ENCODE measurements around the gene SH2D7.
"Not testable (repeated sequence)": the region's sequence is repeated elsewhere in the genome, so short reads cannot be mapped to it uniquely, and the experiment has no call there.

The SH2D7 gene

DNA sequence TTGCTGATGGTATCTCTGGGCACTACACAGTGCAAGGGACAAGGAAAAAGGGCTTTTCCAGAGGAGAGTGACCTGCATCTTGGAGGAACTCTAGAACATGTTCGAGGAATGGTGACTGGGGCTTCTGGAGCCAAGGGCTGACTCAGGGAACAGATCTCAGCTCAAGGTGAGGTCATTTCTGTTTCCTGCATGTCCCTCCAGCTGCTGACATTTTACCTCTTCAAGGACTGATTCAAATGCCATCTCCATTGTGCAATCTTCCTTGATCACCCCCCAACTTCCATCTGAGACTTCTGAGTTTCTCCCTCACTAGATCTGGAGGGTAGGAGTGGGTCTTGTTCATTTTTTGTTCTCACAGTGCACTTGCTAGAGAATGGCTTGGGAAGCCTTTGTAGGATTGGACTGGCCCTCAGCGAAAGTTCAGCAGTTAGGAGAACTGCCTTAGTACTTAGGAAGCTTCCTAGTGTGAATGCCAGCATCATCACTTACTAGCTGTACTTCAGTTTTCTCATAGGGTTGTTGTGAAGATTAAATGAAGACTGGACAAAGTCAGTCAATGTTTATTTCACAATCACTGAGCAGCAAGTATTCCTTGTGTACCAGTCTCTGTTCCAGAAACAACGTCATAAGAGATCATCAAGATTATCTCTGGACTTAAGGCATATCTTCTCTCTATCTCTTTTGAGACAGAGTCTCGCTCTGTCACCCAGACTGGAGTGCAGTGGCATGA, 54.2 kb downstream of the SH2D7 start:
- no peak for DNase-seq

DNA sequence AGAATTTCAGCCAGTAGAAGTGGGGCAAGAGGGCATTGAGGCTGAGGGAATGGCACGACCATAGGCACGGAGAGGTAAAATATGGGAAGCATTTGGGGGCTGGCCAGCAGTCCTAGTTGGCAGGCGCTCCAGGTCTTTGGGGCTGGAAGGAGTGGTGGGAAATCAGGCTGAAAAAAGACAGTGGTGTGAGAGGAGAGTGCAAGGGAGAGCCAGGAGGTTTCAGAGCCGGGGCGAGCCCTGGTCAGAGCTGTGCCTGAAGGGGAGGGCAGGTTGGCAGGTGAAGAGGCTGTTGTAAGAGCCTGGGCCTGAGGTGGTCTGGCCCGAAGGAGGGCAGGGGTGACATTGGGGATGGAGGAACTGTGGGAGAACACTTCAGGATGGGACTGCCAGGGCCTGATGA, 55.2 kb downstream of the SH2D7 start:
- no peak for DNase-seq

DNA sequence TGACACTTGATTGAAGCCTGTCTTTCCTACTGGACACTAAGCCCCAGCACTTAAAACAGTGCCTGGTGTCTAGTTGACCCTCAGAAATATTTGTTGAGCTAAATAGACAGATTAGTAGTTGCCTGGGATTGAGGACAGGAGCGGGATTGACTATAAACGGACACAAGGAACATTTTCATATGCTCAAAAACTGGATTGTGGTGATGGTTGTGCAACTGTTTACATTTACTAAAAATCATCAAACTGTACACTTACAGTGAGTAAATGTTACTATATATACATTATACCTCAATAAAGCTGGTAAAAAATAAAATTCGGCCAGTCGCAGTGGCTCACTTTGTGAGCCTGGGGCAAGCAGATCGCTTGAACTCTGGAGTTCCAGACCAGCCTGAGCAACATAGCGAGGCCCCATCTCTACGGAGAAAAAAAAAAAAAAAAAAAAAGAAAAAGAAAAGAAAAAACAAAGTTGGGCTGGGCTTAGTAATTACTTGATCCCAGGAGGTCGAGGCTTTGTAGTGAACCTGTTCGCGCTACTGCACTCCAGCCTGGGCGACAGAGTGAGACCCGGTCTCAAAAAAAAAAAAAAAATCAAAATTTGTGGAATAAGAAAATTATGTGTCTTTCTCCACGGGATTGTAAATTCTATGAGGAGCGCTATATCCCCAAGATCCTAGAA, 56.2 kb downstream of the SH2D7 start:
- DNase-seq: no peak

DNA sequence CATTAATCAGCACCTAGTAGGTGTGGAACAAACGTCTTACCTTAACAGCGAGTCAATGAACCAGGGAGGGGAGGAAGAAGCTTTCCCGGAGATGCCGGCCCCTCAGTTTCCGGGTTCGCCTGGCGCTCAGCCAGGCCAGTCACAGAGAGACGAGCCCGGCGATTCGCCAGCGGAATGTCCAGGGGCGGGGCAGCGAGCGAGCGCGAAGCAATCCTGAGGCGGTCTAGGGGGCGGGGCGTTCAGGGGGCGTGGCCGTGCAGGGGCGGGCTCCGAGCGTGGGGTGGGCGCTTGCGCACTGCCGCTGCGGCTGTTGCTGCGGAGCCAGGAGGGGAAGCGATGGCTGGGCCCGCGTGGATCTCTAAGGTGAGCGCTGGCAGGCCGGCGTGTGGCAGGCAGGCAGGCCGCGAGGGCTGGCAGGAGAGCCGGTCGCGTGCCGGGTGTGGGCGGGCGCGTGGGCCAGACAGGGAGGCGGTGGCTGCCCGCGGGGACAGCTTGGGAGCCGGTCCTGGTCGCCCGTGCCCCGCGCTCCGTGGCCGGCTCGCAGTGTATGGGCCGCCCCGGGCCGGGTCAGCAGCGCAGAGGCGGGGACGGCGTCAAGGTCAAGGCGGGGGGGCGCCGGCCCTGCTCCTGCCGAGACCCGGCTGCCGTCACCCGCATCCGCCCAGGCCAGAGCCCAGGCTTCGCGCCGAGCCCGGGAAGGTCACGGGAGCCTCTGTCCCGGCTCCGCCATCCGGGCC, 56.9 kb downstream of the SH2D7 start, which contains the start of gene IDH3A:
IDH3A (plus strand) TSS at position 295 of the 737 bp plus-strand sequence; CDS start at position 337, 42 bp downstream.
- DNase-seq: peak; percentile 57

DNA sequence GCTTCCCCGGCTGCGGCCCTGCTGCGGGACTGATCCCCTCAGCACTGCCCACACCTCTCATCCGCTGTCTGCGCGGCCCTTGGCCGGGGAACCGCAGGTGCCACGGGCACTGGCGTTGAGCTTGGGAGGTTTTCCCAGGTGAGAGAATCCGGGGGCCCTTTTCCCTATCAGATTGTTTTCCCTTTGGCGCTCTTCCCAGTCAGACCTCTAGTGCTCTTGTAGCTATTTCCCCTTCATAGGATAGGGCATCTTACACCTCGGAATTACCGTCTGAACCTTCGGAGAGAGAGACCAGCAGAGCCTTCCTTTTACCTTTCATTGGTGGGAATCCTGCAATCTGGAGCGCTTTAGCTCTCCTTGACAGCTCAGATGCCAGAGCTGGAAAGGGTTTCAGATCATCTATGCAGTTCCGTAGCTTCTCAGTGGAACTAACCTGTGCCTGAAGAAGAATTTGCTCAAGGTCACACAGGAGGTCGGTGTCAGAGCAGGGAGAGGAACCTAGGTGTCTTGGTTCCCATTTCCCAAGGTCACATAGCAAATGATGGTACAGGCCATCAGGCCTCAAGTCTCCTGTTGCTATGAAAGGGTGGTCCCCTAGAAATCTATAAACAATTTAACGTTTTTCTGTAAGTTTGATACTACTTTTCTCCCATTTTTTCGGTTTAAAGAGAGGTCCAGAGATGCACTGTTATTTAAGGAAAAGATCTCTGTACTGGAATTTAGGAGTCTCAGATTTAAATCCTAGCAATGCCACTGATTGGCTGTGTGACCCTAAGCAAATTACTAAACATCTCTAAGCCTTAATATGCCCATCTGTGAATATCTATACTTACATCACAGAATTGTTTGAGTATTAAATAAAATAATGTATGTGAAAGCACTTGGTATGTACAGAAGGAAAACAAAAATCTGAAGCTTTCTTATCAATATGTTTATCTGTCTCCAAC, 57.7 kb downstream of the SH2D7 start:
- DNase-seq: peak; percentile 18

DNA sequence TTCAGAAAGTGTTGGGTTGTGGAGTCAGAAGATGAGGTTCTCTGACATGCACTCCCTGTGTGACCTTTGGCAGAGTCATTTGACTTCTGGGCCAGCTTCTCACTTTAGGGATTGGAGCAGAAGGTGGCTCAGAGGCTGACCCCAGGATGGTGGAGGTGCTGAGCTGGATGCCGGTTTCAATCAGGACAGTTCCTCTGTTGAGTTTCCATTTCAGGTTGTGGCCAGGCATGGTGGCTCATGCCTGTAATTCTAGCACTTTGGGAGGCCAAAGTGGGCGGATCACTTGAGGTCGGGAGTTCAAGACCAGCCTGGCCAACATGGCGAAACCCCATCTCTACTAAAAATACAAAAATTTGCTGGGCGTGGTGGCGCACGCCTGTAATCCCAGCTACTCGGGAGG, 58.7 kb downstream of the SH2D7 start:
- DNase-seq: not testable (repeated sequence)
